GM21786 (cell line): ENCODE results near the gene ELMOD3.
"Not testable (repeated sequence)": the region's sequence is repeated elsewhere in the genome, so short reads cannot be mapped to it uniquely, and the experiment has no call there.

Experiments
- ATAC-seq: cut with Tn5 transposase; IDR thresholded peaks from one replicate; pipeline ENCODE4 v1.9.1; 2021; ENCODE audit not compliant: unreplicated experiment

The ELMOD3 gene

DNA sequence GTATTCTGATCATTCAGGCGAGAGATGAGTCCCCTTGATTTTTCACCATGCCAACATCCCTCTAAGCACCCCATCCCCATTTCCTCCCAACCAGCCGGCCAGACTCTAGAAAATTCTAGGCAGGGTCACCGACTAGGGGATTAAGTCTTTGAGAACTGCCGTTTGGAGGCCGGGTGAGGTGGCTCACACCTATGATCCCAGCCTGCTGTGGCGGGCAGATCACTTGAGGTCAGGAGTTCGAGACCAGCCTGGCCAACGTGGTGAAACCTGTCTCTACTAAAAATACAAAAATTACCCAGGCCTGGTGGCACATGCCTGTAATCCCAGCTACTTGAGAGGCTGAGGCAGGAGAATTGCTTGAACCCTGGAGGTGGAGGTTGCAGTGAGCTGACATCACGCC is 85.0 kb downstream of the ELMOD3 start:
- not testable (repeated sequence) for ATAC-seq

- ATAC-seq = no peak
These were observed 85.4 kb downstream of the ELMOD3 start for GRCh38 chr2:85439986-85440385.

GRCh38 chr2:85440729-85441128 is 86.2 kb downstream of the ELMOD3 start:
- no peak for ATAC-seq
